HG02884 (cell line): ENCODE measurements around the gene NEMP1.
"Not testable (repeated sequence)": the region's sequence is repeated elsewhere in the genome, so short reads cannot be mapped to it uniquely, and the experiment has no call there.

Experiments used
- ATAC-seq: cut with Tn5 transposase; IDR thresholded peaks from one replicate; pipeline ENCODE4 v1.9.1; 2021; ENCODE audit warnings: mild to moderate bottlenecking, moderate library complexity; ENCODE audit not compliant: unreplicated experiment

NEMP1 gene

DNA sequence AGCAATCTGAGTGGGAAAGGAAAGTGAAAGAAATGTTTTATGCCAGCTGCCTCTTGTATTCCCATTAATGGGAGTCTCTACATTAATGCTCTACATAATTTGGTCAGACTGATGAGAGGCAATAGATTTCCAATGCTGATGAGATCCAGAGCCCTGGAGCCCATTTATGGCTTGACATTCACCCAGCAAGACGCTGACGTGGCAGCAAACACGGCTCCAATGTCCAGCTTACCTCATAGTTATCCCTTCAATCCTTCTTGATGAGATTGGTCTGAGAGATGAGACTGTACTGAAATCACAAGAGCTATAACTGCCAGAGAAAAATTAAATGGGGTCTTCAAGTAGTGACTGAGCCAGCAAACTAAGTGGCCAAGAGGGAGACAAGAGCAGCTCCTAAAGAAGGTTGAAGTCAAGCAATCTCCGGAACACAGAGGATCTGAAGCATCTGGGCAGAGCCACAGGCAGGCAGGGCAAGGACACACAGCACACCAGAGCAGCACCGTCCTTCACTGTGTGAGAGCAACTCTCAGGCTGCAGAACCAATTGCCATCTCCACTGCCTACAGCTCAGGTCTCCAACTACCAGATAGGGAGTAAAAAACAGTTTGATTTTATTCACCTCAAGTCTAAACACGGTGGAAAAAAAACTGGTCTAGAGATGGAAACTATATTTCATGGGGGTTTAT is 21.4 kb downstream of the NEMP1 start:
- ATAC-seq: no peak

DNA sequence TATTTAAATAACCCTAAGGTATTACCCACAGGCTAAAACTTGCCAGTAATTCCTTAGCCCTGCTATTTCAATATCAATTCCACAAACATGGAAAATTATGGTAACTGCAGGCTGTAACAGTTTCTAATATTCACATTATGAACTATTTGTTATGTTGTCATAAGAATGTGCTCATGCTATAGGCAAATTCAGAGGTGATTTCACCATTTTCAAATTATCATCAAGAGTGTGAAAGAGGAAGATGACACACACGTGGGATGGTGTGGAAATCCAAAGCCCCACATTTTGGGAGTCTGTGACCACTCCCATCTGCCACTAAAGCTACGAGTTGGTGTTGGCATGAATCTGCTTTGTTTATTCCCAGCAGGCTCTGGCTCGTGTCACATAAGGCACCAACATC is 22.8 kb downstream of the NEMP1 start:
- ATAC-seq: no peak

DNA sequence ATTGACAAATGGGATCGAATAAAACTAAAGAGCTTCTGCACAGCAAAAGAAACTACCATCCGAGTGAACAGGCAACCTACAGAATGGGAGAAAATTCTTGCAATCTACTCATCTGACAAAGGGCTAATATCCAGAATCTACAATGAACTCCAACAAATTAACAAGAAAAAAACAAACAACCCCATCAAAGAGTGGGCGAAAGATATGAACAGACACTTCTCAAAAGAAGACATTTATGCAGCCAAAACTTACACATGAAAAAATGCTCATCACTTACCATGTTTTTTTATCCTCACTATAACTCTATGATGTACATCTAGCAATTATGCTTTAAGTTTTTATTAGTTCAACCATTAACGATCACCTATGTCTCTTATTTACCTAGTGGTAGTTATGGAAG is 24.7 kb downstream of the NEMP1 start:
- not testable (repeated sequence) for ATAC-seq

DNA sequence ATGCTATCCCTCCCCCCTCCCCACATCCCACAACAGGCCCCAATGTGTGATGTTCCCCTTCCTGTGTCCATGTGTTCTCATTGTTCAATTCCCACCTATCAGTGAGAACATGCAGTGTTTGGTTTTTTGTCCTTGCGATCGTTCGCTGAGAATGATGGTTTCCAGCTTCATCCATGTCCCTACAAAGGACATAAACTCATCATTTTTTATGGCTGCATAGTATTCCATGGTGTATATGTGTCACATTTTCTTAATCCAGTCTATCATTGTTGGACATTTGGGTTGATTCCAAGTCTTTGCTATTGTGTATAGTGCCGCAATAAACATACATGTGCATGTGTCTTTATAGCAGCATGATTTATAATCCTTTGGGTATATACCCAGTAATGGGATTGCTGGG is 25.4 kb downstream of the NEMP1 start:
- ATAC-seq: not testable (repeated sequence)

DNA sequence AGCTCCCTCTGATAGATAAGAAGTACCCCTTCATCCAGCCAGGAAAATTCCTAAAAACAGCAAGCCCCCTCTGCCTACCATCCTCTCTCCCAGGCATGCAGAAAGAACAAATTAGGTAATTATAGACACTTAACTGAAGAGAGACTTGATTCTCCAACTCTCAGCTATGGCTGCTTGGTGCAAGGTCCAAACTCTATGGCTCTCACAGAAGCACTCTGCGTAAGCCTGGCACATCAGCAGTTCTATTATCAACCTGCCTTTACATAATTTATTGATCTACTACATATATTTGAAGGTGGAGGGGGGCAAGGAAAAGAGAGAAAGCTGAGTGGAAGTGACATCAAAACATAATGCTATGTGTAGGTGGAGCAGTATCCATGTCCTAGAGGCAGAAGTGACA is 27.6 kb downstream of the NEMP1 start:
- ATAC-seq: no peak

DNA sequence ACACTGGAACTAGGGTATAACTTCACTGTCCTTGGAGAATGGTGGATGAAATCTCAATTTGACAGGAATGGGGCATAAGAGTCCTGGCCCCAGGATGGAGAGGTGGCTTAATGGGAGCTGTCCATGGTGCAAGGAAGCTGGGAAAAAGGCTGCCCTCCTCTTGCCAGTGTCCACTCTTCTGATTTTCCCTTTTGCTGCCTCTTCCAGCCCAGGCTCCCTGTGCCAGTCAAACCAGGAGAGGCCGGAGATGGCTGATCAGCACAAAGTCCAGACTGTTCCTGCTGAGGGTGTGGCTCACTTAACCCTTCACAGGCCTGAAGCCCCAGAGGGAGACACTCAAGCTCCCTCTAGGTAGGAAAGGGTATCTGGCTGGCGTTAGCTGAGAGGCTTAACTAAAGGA is 28.7 kb downstream of the NEMP1 start, which contains the start of gene MYO1A:
Gene MYO1A (minus strand): TSS at position 240 of the 400 bp plus-strand sequence. CDS start 1,806 bp downstream, outside the sequence.
- no peak for ATAC-seq

DNA sequence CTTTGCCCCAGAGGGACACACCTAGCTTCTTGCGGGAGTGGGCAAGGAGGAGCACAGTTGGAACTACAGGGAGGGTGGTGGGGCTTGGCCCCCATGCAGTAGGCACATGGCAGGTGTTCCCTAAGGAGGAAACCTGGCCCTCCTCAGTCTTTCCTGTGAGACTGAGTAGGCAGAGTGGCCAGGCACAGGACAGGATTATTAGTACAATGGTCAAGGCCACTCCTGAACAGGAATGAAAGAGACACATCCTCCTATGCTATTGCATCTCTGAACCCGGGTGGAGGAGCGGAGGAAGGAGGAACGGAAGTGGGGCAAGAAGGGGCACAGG is 29.5 kb downstream of the NEMP1 start:
- ATAC-seq: no peak

DNA sequence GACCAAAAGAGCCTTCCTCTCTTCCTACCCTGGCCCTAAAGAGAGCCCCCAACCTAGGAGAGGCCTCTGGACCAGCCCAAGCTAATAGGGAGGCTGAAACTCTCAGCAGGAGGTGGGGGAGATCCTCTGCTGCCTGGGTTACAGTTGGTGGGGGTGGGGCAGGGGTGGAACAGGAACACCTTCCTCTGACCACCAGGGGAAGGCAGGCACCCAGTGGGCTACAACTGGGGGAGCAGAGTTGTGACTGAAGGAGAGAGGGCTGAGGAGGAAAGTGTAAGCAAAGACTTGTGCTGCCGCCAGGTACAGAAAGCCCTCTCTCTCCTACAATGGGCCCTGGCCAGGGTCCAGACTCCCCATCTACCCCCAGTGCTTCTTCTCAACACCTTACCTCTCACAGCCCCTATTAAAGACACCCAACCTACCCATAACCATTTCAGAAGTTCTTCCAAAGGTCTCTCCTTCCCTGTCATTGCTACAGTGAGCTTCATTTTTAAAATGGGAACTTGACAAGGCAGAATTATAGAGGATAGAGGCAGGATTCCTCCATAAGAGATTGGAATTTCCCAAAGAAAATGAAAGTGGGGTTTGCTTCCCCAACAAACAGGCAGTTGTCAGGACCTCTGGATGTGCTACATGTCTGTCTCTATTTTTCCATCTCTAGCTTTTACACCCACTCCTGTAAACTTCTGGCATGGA is 30.0 kb downstream of the NEMP1 start:
- ATAC-seq: no peak

DNA sequence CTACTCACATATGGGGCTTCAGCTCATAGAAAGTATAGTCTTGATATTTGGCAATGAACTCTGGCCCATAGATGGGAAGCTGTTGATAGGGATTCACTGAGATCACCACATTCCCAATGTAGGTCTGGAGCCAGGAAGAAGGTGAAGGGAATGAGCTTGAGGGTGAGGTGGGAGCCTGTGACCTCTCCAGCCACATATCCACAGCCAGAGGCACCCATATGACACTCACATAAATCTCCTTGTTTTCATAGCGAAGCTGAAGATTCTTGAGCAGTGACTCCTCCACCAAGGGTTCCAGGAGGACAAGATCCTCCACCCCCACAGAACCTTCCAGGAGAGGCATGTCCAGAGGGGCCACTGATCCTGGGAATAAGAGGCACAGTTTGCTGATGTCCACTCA is 30.6 kb downstream of the NEMP1 start:
- no peak for ATAC-seq

DNA sequence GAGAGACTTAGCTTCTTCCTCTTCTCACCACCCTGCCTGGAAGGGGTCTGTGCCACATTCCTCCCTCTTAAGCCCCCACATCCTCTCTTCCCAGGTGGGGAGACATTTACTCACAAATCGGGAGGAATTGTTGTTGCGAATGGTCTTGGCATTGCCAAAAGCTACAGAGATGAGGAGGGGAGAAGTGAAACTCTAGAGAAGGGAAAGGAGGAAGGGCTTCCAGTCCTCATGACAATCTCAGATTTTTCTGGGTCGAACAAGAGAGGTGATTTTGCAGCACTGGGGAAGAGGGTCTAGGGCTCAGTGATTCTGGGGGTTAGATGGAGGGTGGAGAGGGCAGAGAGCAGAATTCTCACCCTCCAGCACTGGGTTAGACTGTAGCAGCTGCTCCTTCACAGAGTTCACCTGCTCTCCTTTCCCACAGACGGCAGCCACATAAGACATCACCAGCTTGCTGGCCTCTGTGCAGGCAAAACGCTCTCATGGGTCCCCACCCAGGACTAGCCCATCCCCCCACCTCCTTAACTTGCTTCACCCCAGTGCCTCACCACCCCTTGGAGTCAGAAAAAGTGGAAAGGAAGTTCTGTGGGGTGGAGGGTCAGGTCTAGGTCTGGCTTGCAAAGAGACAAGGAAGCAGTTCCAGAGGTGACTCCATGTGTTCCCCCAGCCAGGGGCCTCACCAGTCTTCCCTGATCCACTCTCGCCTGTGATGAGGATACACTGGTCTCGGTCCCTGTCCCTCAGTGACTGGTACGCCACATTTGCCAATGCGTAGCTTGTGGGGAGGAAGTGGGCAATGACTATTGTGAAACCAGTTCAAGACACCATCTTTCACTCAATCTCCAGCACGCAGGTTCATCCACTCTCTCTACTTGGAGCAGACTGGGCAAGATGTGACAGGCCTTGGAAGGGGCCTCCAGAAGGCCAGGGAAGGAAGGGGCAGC is 31.4 kb downstream of the NEMP1 start:
- ATAC-seq: no peak

DNA sequence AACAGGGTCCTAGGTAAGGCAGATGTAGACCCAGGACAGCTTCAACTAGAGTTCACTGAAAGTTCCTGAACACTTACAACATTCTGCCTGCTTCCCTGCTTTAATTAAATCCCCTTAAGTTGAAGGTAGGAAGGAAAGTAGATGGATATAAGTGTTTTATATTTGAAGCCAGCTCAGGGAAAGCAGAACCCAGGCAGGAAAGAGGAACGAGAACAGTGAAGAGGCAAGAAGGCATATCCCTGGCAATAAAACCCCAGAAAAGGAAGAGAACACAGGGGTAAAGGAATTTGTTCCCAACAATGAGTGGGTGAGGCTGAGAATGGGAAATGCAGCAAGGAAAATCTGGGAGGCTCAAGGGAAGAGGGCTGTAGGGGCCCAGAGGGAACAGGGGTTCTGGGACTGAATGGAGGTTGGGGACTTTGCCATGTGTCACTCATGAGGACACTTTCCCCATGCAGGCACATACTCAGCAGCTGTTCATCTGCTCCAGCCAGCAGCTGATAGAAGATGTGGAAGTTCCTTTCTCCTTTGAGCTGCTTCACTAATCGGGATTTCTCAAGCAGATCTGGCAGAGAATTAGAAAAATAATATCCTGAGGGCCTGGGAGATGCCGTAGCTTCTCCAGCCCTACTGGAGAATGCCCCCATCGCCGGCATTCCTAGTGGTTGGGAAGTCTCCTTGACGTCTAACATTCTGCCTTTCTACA is 32.4 kb downstream of the NEMP1 start:
- ATAC-seq: no peak

DNA sequence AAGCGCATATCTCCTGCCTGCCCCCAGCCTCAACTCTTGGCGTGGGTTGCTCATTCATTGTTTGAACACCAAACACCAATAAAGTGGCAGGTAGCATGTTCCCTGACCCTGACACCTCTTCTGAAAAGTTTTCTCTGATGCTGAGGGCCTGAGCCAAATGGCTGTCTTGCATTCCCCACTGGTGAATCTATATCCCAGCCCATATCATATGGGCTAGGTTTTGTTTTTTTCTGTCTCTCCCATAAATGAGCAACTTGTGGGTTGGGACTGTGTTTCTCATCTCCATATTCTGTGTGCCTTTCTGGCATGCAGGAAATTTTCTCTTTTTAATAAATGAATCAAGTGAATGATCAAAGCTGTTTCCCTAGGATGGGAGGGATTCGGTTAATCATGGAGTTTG is 33.7 kb downstream of the NEMP1 start:
- no peak for ATAC-seq

DNA sequence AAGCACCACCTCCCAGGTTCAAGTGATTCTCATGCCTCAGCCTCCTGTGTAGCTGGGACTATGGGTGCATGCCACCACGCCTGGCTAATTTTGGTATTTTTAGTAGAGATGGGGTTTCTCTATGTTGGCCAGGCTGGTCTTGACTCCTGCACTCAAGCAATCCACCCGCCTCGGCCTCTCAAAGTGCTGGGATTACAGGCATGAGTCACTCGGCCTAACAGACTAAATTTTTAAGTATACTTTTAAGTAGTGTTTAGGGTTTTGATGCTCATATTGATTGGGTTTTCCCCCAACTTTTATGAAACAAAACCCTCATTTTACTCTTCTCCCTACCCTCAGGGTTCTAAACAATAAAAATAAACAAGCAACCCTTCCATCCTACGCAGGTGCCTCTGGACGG is 34.1 kb downstream of the NEMP1 start:
- ATAC-seq: no peak

DNA sequence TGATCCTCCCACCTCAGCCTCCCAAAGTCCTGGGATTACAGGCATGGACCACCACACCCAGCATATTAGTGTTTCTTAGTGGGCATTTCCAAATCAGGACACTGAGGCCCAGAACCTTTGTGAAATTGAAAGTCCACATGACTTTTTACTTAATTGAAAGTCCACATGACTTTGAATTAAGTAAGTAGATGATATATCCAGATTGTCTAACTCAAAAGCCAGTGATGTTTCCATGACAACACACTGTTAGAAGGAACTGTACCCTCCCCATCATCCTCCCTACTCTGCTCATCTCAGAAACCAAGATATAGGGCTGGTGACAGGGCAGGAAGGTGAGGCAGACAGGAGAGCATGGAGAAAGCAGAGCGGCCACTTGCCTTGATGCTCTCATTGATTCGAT is 35.9 kb downstream of the NEMP1 start:
- no peak for ATAC-seq

DNA sequence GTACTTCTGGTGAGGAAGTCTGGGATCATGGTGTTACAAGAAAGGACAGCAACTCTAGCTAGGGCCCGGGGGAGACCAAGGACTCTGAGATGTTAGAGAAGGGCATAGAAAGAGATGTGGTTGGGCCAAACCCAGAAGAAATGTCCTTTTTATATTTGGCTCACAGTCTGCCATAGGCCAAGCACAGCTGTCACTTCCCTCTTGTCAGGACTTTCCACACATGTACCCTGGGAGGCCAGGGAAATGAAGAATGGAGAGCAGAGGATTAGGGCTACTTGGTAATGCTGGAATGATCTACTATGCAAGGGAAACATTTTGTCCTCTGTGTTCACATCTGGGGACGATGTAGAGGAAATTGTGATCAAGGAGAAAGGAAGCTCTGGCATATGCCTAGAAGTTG is 37.8 kb downstream of the NEMP1 start:
- ATAC-seq: no peak

DNA sequence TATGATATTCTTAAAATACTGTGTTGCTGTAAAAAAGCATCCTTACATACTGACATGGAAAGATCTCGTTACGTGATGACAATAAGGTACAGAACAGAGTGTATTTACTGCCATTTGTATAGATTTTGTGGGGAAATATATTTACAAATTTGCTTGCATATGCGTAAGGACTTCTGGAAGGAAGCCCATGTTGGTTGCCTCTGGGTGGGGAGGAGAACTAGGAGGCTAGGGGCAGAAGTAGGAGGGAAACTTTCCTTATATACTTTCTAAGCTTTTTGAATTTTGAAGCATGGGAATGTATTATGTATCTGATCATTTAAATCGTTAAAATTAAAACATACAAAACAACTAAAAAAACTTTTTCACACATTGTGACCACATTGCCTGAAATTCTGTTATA is 38.4 kb downstream of the NEMP1 start:
- no peak for ATAC-seq

DNA sequence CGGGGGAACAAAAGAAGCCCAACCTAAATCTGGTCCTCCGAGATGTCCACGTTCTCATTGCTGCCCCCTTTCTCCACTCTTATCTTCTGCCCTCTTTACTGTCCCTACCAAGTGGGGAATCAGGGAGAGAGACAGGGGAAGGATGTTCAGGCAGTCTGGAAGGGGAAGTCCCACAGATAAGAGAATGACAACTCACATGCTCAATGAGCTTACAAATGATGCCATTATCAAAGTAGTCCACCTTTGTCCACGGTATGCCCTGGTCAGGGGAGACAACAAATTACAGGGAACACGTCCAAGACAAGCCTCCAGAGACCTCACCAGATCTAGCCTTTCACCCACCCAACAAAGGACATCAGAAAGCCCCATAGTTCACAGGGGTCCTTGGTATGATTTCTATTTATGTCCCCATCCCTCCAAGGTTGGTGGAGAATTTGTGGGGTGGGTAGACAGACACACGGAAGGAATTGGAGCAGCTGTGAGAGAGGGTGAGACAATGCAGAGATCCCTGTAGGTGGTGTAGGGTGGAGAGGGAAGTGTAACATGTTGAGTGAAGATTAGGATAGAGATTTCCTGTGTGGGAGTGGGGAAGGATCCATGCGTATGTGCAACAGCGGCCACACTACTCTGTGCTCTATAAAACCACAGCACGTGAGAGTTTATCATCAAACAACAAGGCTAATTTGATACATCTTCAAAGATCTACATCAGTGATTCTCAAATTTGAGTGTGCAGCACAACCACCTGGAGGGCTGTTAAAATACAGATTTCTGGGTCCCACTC is 39.4 kb downstream of the NEMP1 start:
- no peak for ATAC-seq

DNA sequence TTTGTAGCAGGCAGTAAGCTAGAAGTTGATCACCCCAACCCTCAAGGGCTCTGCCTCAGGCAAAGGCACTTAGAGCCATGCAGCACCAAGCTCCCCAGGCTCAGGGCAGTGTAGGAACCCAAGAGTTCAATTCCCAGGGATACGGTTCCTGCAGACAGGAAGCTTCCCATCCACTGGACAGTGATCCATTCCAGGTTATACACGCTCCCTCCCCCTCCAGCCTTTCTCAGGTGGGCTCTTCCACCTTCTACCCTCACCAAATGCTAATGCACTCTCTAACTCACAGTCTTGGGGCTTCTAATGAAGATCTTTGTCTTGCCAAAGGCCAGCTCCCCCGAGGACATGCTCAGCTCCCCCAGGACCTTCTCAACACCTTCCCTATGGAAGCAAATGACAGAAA is 41.3 kb downstream of the NEMP1 start:
- no peak for ATAC-seq

DNA sequence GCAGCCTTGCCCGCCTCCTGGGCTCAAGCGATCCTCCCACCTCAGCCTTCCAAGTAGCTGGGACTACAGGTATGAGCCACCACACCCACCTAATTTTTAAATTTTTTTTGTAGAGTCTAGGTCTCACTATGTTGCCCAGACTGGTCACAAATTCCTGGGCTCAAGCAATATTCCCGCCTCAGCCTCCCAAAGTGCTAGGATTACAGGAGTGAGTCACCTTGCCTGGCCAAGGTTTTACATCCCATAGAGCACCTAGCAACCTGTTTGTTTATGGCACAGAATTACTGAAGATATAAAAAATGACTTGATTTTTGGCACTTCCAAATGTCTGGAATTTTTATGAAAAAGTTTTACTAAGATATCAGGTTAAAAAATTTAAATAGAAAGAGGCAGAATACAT is 45.2 kb downstream of the NEMP1 start:
- ATAC-seq: no peak

DNA sequence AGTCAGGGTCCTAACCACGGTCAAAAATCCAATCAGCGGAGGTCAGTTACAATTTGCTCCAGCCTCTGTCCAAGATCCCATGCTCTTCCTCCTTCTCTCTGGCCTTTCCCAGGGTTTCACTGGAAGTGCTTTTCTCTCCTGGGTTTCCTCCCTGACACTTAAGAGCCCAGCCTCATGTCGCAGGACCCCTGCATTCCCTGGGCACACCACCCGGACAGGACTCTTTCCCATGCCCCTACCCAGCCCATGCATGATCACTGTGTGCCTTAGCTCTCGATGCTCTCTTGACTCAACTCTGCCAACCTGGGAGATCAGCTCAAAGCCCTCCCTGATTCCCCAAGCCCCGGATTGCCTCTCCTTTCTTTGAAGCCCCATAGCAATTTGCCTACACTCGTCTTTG is 46.8 kb downstream of the NEMP1 start:
- ATAC-seq: no peak
